Measurements from ENCODE around the gene ZNF3. TPM values are rescaled to one million over a fixed set of nuclear protein-coding genes. Genes with fewer than 3 reads are reported as not detected.

ZNF3 gene
- total and polyA plus RNA-seq, 8 donors: 12.4 to 42.0 (median 25.7) TPM

DNA sequence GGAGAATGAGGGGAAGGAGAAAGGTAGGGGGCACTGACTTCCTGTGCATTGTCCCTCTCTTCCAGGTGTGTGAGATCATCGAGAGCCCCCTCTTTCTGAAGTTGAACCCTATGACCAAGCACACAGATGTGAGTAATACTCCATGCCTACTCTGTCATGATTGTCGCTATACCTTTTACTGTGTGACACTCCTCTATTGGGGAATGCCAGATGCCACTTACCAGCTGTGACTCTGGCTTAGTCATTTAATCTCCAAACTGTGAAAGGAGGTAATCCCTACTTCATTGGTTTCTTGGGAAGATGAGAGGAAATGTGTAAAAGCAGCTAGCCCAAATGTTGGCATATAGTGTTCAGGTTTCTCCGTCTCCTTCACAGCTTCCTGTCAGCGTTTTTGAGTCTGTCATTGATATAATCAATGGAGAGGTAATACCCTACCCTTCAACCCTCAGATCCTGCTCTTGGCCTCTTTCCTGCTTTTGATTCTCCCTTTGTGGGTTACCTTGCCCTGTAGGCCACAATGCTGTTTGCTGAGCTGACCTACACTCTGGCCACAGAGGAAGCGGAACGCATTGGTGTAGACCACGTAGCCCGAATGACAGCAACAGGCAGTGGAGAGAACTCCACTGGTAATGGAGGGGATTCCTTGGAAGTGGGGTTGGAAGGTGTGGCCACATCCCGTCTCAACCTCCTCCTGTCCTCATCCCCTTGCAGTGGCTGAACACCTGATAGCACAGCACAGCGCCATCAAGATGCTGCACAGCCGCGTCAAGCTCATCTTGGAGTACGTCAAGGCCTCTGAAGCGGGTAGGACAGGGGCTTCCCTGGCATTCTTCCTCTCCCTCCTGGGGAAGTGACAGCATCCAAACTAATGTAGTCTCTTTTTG, 9.2 kb upstream of the ZNF3 start:
- Histone ChIP-seq H3K27ac (no peak overlapping the region), H3K27me3 (no peaks in the 10 kb centered on the region), H3K9me3 (no peaks in the 10 kb centered on the region), H3K36me3 (peaks cover 53 to 59% (median 57%) of the 10 kb centered on the region in 4 donors), H3K4me1 (peaks cover 15 to 68% (median 35%) of the 10 kb centered on the region in 4 donors), H3K4me3 (no peak overlapping the region)
- no peak for TF ChIP-seq POLR2A (IDR thresholded peaks at IDR 0.05)
- TF ChIP-seq CTCF (IDR thresholded peaks at IDR 0.05): no peak
- no peak for TF ChIP-seq EP300 (IDR thresholded peaks at IDR 0.05)
- no peak for TF ChIP-seq POLR2AphosphoS5 (IDR thresholded peaks at IDR 0.05)
- no peak for DNase-seq
- intact Hi-C loops (cut with DNase I; ENCODE audit: low total_unique reads): no loop called here
- WGBS, 5 donors: 86 to 89% (median 87%) methylated on average over 14 of the region's 14 CpGs

DNA sequence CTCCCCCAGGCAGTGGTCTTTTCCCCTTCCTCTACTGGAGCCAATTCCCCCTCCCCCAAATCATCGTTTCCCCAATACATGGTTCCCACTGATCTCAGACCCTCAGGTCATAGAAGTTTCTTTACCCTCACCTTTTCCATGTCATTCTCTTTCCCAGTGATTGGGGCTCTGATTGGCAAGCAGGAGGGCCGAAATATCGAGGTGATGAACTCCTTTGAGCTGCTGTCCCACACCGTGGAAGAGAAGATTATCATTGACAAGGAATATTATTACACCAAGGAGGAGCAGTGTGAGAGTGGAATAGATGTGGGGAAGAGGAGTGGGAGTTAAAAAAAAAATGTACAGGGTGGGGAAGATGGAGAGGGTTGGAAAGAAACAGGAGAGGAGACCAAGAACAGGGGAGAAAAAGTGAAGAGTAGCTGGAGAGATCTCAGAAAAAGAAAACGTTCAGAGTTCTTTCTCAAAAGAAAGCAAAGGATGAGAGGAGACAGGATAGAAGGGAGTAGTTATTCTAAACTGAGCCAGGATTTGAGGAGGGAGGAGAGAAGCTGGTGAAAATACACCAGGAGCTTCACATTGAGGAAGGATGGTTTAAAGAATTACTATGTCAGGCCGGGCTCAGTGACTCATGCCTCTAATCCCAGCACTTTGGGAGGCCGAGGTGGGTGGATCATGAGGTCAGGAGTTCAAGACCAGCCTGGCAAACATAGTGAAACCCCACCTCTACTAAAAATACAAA, 8.1 kb upstream of the ZNF3 start:
- peaks cover 15 to 62% (median 35%) of the 10 kb centered on the region in 4 donors for H3K4me1 ChIP-seq

GRCh38 chr7:100088621-100089457, 7.3 kb upstream of the ZNF3 start, which contains the start of gene COPS6:
TSS of gene COPS6 (plus strand) at chr7:100088969. CDS start at chr7:100088991, 22 bp downstream.
- Histone ChIP-seq H3K9me3 (no peaks in the 10 kb centered on the region), H3K27me3 (no peaks in the 10 kb centered on the region), H3K27ac (peak within 1 kb of the TSS; percentile 79 to 94 (median 91)), H3K36me3 (peaks cover 33 to 40% (median 38%) of the 10 kb centered on the region in 4 donors), H3K4me1 (peaks cover 15 to 55% (median 30%) of the 10 kb centered on the region in 4 donors), H3K4me3 (peak within 1 kb of the TSS; percentile 81 to 92 (median 90))
- 0 to 1% (median 0%) methylated on average over 35 to 68 of the region's 68 CpGs for WGBS, 5 donors
- intact Hi-C loops (cut with DNase I; ENCODE audit: low total_unique reads): no loop called here
- peak; percentile 87 to 95 for DNase-seq
- TF ChIP-seq POLR2A (IDR thresholded peaks at IDR 0.05) (no peak), POLR2AphosphoS5 (IDR thresholded peaks at IDR 0.05) (peak; percentile 93 to 99 (median 94))

More for the DNA sequence above, 8.1 kb upstream of the ZNF3 start:
- TF ChIP-seq POLR2A (IDR thresholded peaks at IDR 0.05) (no peak), POLR2AphosphoS5 (IDR thresholded peaks at IDR 0.05) (no peak), EP300 (IDR thresholded peaks at IDR 0.05) (no peak), CTCF (IDR thresholded peaks at IDR 0.05) (no peak)
- H3K4me3 ChIP-seq: peak overlapping the region; percentile 81 to 92 (median 90)
- 19 to 26% (median 23%) methylated on average over 7 of the region's 7 CpGs for WGBS, 5 donors
- peak overlapping the region in 4 of 5 donors; percentile 79 to 92 (median 90) for H3K27ac ChIP-seq
- intact Hi-C loops (cut with DNase I; ENCODE audit: low total_unique reads): no loop called here
- peaks cover 41 to 48% (median 46%) of the 10 kb centered on the region in 4 donors for H3K36me3 ChIP-seq
- no peaks in the 10 kb centered on the region for H3K27me3 ChIP-seq
- DNase-seq: no peak
- H3K9me3 ChIP-seq: no peaks in the 10 kb centered on the region

DNA sequence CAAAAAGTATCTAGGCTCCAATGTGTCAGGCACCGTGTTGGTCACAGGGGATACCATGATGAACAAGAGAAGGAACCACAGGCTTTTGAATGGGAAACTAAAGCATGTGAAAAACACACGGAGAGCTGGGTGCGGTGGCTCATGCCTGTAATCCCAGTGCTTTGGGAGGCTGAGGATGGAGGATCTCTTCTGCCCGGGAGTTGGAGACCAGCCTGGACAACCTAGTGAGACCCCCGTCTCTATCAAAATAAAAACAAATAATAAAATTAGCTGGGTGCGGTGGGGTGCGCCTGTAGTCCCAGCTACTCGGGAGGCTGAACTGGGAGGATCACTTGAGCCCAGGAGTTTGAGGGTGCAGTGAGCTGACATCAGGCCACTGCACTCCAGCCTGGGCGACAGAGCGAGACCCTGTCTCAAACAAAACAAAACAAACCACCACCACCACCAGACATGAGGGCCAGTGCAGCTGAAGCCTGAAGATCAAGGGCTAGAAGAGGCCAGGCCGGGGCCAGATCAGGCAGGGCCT, 6.6 kb upstream of the ZNF3 start:
- no peak for TF ChIP-seq EP300 (IDR thresholded peaks at IDR 0.05)
- no peak for TF ChIP-seq POLR2A (IDR thresholded peaks at IDR 0.05)
- no peak for TF ChIP-seq POLR2AphosphoS5 (IDR thresholded peaks at IDR 0.05)
- TF ChIP-seq CTCF (IDR thresholded peaks at IDR 0.05): no peak
- intact Hi-C loops (cut with DNase I; ENCODE audit: low total_unique reads): no loop called here
- Histone ChIP-seq H3K36me3 (peaks cover 27 to 33% (median 31%) of the 10 kb centered on the region in 4 donors), H3K9me3 (no peaks in the 10 kb centered on the region), H3K4me3 (peak overlapping the region; percentile 81 to 92 (median 90)), H3K4me1 (peaks cover 15 to 48% (median 26%) of the 10 kb centered on the region in 4 donors), H3K27me3 (no peaks in the 10 kb centered on the region), H3K27ac (peak overlapping the region; percentile 79 to 94 (median 91))
- 71 to 76% (median 75%) methylated on average over 11 of the region's 11 CpGs for WGBS, 5 donors
- DNase-seq: no peak
